GM12878 (cell line): ENCODE data around the gene KATNB1. TPM values are rescaled to one million over a fixed set of nuclear protein-coding genes. Genes with fewer than 3 reads are reported as not detected.

ENCODE experiments used
- ATAC-seq: fragments of 200-7000 bp; cut with Tn5 transposase; 3 replicates; pipeline ENCODE4 v1.9.1; 2020; ENCODE audit warnings: mild to moderate bottlenecking, moderate library complexity
- BruUV-seq: library from RNA; stranded (reverse); fragments of 400-500 nt; replicated peaks from 2 replicates; lab custom pipeline; 2021; lab: Mats Ljungman, UMichigan
- CTCF ChIA-PET: fragments of 300-600 bp; sonication (Branson Sonifier 250); formaldehyde crosslinking; extraction: SDS; loops from one replicate; lab custom pipeline; 2021; ENCODE audit warnings: inconsistent platforms; lab: Yijun Ruan, JAX
- POLR2A ChIA-PET: fragments of 350-600 bp; formaldehyde crosslinking; extraction: SDS; loops from one replicate; lab custom pipeline; 2021; ENCODE audit warnings: inconsistent platforms; lab: Charles Lee
- RAD21 ChIA-PET: fragments of 300-600 bp; sonication (Branson Sonifier 250); formaldehyde crosslinking; loops from one replicate; lab custom pipeline; 2023; ENCODE audit warnings: antibody characterized with exemption; ENCODE audit not compliant: unreplicated experiment; lab: Charles Lee
- SMC1A ChIA-PET: fragments of 300-600 bp; sonication (Branson Sonifier 250); formaldehyde crosslinking; loops from one replicate; lab custom pipeline; 2023; ENCODE audit not compliant: unreplicated experiment, uncharacterized antibody; lab: Charles Lee
- DNase-seq: peaks from one replicate; pipeline ENCODE4 v3.0.0-alpha.2; 2011; ENCODE audit warnings: low read depth, low spot score
- FAIRE-seq: peaks from 3 replicates; lab custom pipeline; 2011; peaks lifted over from hg19 to GRCh38; lab: Jason Lieb, UNC
- H2AFZ ChIP-seq: 2 replicates; pipeline ENCODE4 v1.6.0; 2011; ENCODE audit warnings: low read depth, low read length, control low read depth; ENCODE audit not compliant: control insufficient read depth
- H3K27ac ChIP-seq: 2 replicates; pipeline ENCODE4 v1.5.1; 2011; ENCODE audit warnings: control low read depth; ENCODE audit not compliant: control insufficient read depth, insufficient read depth
- H3K27me3 ChIP-seq, 2 experiments: replicated peaks in 1 of 2; 2 replicates each; pipeline versions ENCODE4 v1.6.0 to v1.6.1; 2011; ENCODE audit warnings: low read length in 1 of 2; ENCODE audit not compliant: control insufficient read depth in 2 of 2, insufficient read depth in 2 of 2
- H3K36me3 ChIP-seq, 2 experiments: 2 replicates each; pipeline ENCODE4 v1.5.1; 2011; ENCODE audit warnings: low read length in 1 of 2; ENCODE audit not compliant: control insufficient read depth in 2 of 2, insufficient read depth in 2 of 2
- H3K4me1 ChIP-seq: 2 replicates; pipeline ENCODE4 v1.6.1; 2011; ENCODE audit warnings: mild to moderate bottlenecking, low read length, moderate library complexity, mixed read lengths; ENCODE audit not compliant: control insufficient read depth, insufficient read depth
- H3K4me2 ChIP-seq: 2 replicates; pipeline ENCODE4 v1.6.0; 2011; ENCODE audit warnings: control low read depth; ENCODE audit not compliant: control insufficient read depth, insufficient read depth
- H3K4me3 ChIP-seq: fragments of 200-600 bp; sonication (generic); 2 replicates; pipeline ENCODE4 v1.5.1; 2016
- H3K79me2 ChIP-seq: 2 replicates; pipeline ENCODE4 v1.6.0; 2011; ENCODE audit warnings: low read length; ENCODE audit not compliant: control insufficient read depth, insufficient read depth
- H3K9ac ChIP-seq: 2 replicates; pipeline ENCODE4 v1.8.0; 2011; ENCODE audit warnings: low read length, control low read depth, mixed read lengths; ENCODE audit not compliant: control insufficient read depth, insufficient read depth
- H3K9me3 ChIP-seq: replicated peaks from 3 replicates; pipeline ENCODE4 v1.5.1; 2011; ENCODE audit warnings: mild to moderate bottlenecking, low read length; ENCODE audit not compliant: control insufficient read depth, insufficient read depth
- H4K20me1 ChIP-seq: 2 replicates; pipeline ENCODE4 v1.6.0; 2011; ENCODE audit not compliant: control insufficient read depth, insufficient read depth
- BCLAF1 ChIP-seq: fragments of 450-650 bp; IDR thresholded peaks from 2 replicates; pipeline ENCODE4 v1.6.1; 2017; ENCODE audit warnings: antibody characterized with exemption, mild to moderate bottlenecking, moderate library complexity
- CBFB ChIP-seq: IDR thresholded peaks from 2 replicates; pipeline ENCODE4 v1.6.1; 2016; ENCODE audit warnings: antibody characterized with exemption, low read depth
- EP300 ChIP-seq, 2 experiments: fragments of 150-350 bp in 1 of 2; IDR thresholded peaks; 2 replicates each; pipeline ENCODE4 v1.6.1; 2011 to 2012; ENCODE audit warnings: low read depth in 2 of 2, low read length in 2 of 2, borderline replicate concordance in 1 of 2, improper control_type of control experiment in 1 of 2, inconsistent platforms in 1 of 2; ENCODE audit not compliant: control insufficient read depth in 1 of 2
- IRF3 ChIP-seq: fragments of 450-650 bp; IDR thresholded peaks from 2 replicates; pipeline ENCODE4 v1.6.1; 2014; ENCODE audit warnings: mild to moderate bottlenecking
- JUNB ChIP-seq: IDR thresholded peaks from 2 replicates; pipeline ENCODE4 v1.6.1; 2016; ENCODE audit warnings: antibody characterized with exemption, mild to moderate bottlenecking
- MTA2 ChIP-seq: fragments of 450-650 bp; IDR thresholded peaks from 2 replicates; pipeline ENCODE4 v1.6.1; 2016; ENCODE audit warnings: low read depth, mild to moderate bottlenecking, moderate library complexity
- NBN ChIP-seq: fragments of 450-650 bp; IDR thresholded peaks from 2 replicates; pipeline ENCODE4 v1.6.1; 2016
- NFXL1 ChIP-seq: fragments of 450-650 bp; IDR thresholded peaks from 2 replicates; pipeline ENCODE4 v1.6.1; 2017; ENCODE audit warnings: antibody characterized with exemption, mild to moderate bottlenecking, borderline replicate concordance
- PML ChIP-seq: IDR thresholded peaks from 2 replicates; pipeline ENCODE4 v1.6.1; 2012; ENCODE audit warnings: low read length, inconsistent platforms
- POLR2AphosphoS5 ChIP-seq: IDR thresholded peaks from 2 replicates; pipeline ENCODE4 v1.6.1; 2011; ENCODE audit warnings: mild to moderate bottlenecking, low read length, inconsistent platforms
- RFX5 ChIP-seq: IDR thresholded peaks from 2 replicates; pipeline ENCODE4 v1.6.1; 2011; ENCODE audit warnings: low read depth, low read length, improper control_type of control experiment
- SMAD1 ChIP-seq: fragments of 450-650 bp; IDR thresholded peaks from 2 replicates; pipeline ENCODE4 v1.6.1; 2018; ENCODE audit warnings: mild to moderate bottlenecking, low read depth; ENCODE audit not compliant: partially characterized antibody
- SMAD5 ChIP-seq: IDR thresholded peaks from 2 replicates; pipeline ENCODE4 v1.6.1; 2016; ENCODE audit warnings: antibody characterized with exemption, low read depth
- SPI1 ChIP-seq: IDR thresholded peaks from 2 replicates; pipeline ENCODE4 v1.6.1; 2011; ENCODE audit warnings: low read depth, mild to moderate bottlenecking, low read length, moderate library complexity, borderline replicate concordance; ENCODE audit not compliant: insufficient read depth
- SUPT20H ChIP-seq: IDR thresholded peaks from 2 replicates; pipeline ENCODE4 v1.6.1; 2011; ENCODE audit warnings: low read depth, mild to moderate bottlenecking, low read length, moderate library complexity, borderline replicate concordance; ENCODE audit not compliant: control insufficient read depth
- TCF12 ChIP-seq: IDR thresholded peaks from 2 replicates; pipeline ENCODE4 v1.6.1; 2011; ENCODE audit warnings: low read depth, mild to moderate bottlenecking, low read length
- USF1 ChIP-seq: IDR thresholded peaks from 2 replicates; pipeline ENCODE4 v1.6.1; 2011; ENCODE audit warnings: borderline replicate concordance, low read depth, mild to moderate bottlenecking, moderate library complexity, mixed read lengths, low read length; ENCODE audit not compliant: insufficient read depth; ENCODE audit errors: extremely low read length
- ZNF24 ChIP-seq: fragments of 450-650 bp; IDR thresholded peaks from 2 replicates; pipeline ENCODE4 v1.6.1; 2017; ENCODE audit warnings: antibody characterized with exemption, mild to moderate bottlenecking
- WGBS: methylation state at CpG from one replicate; pipeline ENCODE4 v1.1.6; 2016; ENCODE audit warnings: low lambda C conversion rate; ENCODE audit not compliant: insufficient replicate concordance, insufficient coverage; ENCODE audit errors: missing lambda C conversion rate; 5-methylcytosine and 5-hydroxymethylcytosine counted together
- in situ Hi-C: fragments of 300-500 bp; cut with MboI; formaldehyde crosslinking; loops from 9 replicates; pipeline ENCODE4 v1.14.3; 2018; ENCODE audit warnings: mixed read lengths
- intact Hi-C: fragments of 100-400 bp; cut with micrococcal nuclease; formaldehyde crosslinking; loops from one replicate; pipeline ENCODE4 v1.14.2; 2022; ENCODE audit not compliant: unreplicated experiment
- polyA plus RNA-seq, 11 experiments: library from polyadenylated mRNA; depleted of rRNA in 4 of 11; unstranded in 6 of 11; stranded (reverse) in 5 of 11; fragments of >200 nt; fragmentation: Nextera tagmentation in 4 of 11; fragmentation: Illumina TruSeq in 1 of 11; extraction: Ambion mirVana in 4 of 11; extraction: Trizol in 1 of 11; gene quantifications; 1 replicate in 1 of 11; 2 replicates in 10 of 11; pipeline versions ENCODE4 v1.2.1 to v1.2.3, GENCODE V29; 2011 to 2016; ENCODE audit warnings: inconsistent platforms in 2 of 11, missing spikeins in 2 of 11, low read depth in 1 of 11
- total RNA-seq, 4 experiments: library from RNA; depleted of rRNA in 3 of 4; stranded (reverse); fragments of >200 nt in 3 of 4; fragmentation: Illumina TruSeq in 1 of 4; extraction: Trizol in 1 of 4; gene quantifications; 2 replicates each; pipeline versions ENCODE4 v1.2.1 to v1.2.3, GENCODE V29; 2013 to 2021

KATNB1 gene
- total and polyA plus RNA-seq, 10 of the 15 experiments (the other 5 are each of a cell fraction or from before 2014, with no cell fraction given), result 0.71 to 46.5 (median 19.5) TPM

- CTCF ChIA-PET, result no interaction called here
- DNase-seq (no peak), FAIRE-seq (no peak), ATAC-seq (no peak)
- Histone ChIP-seq H3K36me3 (no peaks in the 10 kb centered on the region), H3K27me3 (no peaks in the 10 kb centered on the region; a peak in 1 of 4 replicates), H3K27ac (no peak overlapping the region), H3K9ac (no peak overlapping the region), H3K4me2 (no peak overlapping the region), H3K9me3 (no peaks in the 10 kb centered on the region), H4K20me1 (no peaks in the 10 kb centered on the region), H3K4me1 (no peaks in the 10 kb centered on the region), H3K79me2 (no peaks in the 10 kb centered on the region), H2AFZ (no peak overlapping the region), H3K4me3 (no peak overlapping the region)
- in situ Hi-C loops (no loop called here), intact Hi-C loops (no loop called here)
- RAD21 ChIA-PET, result no interaction called here
- SMC1A ChIA-PET, result interaction anchor here (0.9 kb wide), 1 partner anchor 9 kb away, joined by 3 read pairs; no protein-coding TSS in a partner anchor
- POLR2A ChIA-PET, result no interaction called here
- 53% methylated on average over 3 of the region's 3 CpGs for WGBS
- no TSS peak for BruUV-seq
- no peak for TF ChIP-seq PML
- TF ChIP-seq EP300 (IDR thresholded peaks at IDR 0.05; ENCODE audit: borderline replicate concordance in 1 of 2, control insufficient read depth in 1 of 2, low read depth in 2 of 2, low read length in 2 of 2), result no peak
- no peak for TF ChIP-seq SMAD5
- no peak for TF ChIP-seq ZNF24
- TF ChIP-seq SUPT20H, result no peak
- no peak for TF ChIP-seq CBFB
- TF ChIP-seq IRF3, result no peak
- TF ChIP-seq POLR2AphosphoS5, result no peak
- TF ChIP-seq JUNB, result no peak
- no peak for TF ChIP-seq NBN
- TF ChIP-seq MTA2, result no peak
- TF ChIP-seq SMAD1, result no peak
- TF ChIP-seq TCF12, result no peak
- no peak for TF ChIP-seq RFX5
- no peak for TF ChIP-seq USF1
- no peak for TF ChIP-seq NFXL1
- TF ChIP-seq SPI1, result no peak
- no peak for TF ChIP-seq BCLAF1
These were observed 36.1 kb upstream of the KATNB1 start for GRCh38 chr16:57699481-57699880.
